ENCODE data around the gene COL4A4. TPM values are rescaled to one million over a fixed set of nuclear protein-coding genes. Genes with fewer than 3 reads are reported as not detected.

COL4A4 gene
- total and polyA plus RNA-seq, 2 donors (not counting 3 experiments of a cell fraction or from before 2014, with no cell fraction given): not detected

GRCh38 chr2:227191367-227191766, 27.4 kb upstream of the COL4A4 start:
- H3K36me3 ChIP-seq (ENCODE audit: control insufficient read depth in 2 of 2, extremely low read depth in 1 of 2, insufficient read depth in 2 of 2, low read length in 2 of 2): no peaks in the 10 kb centered on the region
- FAIRE-seq (no peak), DNase-seq (ENCODE audit: low read depth, low spot score) (no peak)
- no peak overlapping the region for H3K27ac ChIP-seq (ENCODE audit: insufficient read depth, low read depth, low read length)
- ChIA-PET CTCF (no interaction called here), POLR2A (no interaction called here)
- H3K4me2 ChIP-seq (ENCODE audit: insufficient read depth, low read length): no peak overlapping the region
- H3K9me1 ChIP-seq (replicated peaks; ENCODE audit: control insufficient read depth, extremely low read depth, insufficient read depth, low read length): no peaks in the 10 kb centered on the region
- H2AFZ ChIP-seq (ENCODE audit: low read depth, low read length): no peak overlapping the region
- H3K9me3 ChIP-seq (replicated peaks; ENCODE audit: control insufficient read depth, insufficient read depth, low read length): peaks cover 1% of the 10 kb centered on the region
- H3K79me2 ChIP-seq (ENCODE audit: control insufficient read depth, insufficient read depth, low read length): no peaks in the 10 kb centered on the region
- BruUV-seq (replicated peaks): no TSS peak
- H3K27me3 ChIP-seq (ENCODE audit: control insufficient read depth in 2 of 2, insufficient read depth in 2 of 2, low read length in 2 of 2): no peaks in the 10 kb centered on the region
- no peak overlapping the region for H3K4me3 ChIP-seq (replicated peaks in 1 of 3; ENCODE audit: insufficient read depth in 1 of 3, low read depth in 1 of 3, low read length in 3 of 3)
- no peak for TF ChIP-seq FOS (IDR thresholded peaks at IDR 0.05; ENCODE audit: borderline replicate concordance, insufficient read depth, low read length)
- TF ChIP-seq EZH2 (IDR thresholded peaks at IDR 0.05; ENCODE audit: borderline replicate concordance, low read depth, low read length, severe bottlenecking): no peak
- TF ChIP-seq MYC (IDR thresholded peaks at IDR 0.05; ENCODE audit: low read depth, low read length): no peak
- TF ChIP-seq POLR2A (IDR thresholded peaks at IDR 0.05; ENCODE audit: low read depth, low read length): no peak
- no peak for TF ChIP-seq MAX (IDR thresholded peaks at IDR 0.05; ENCODE audit: insufficient read depth, insufficient read length)
- TF ChIP-seq POLR2AphosphoS5 (IDR thresholded peaks at IDR 0.05; ENCODE audit: insufficient read depth, low read depth, low read length): no peak
- TF ChIP-seq JUN (IDR thresholded peaks at IDR 0.05; ENCODE audit: borderline replicate concordance, insufficient read depth, insufficient read length, low read depth): no peak
- dilution Hi-C loops (cut with MboI; ENCODE audit: extremely low pct_ligation_motif_present, low sequenced_read_pairs) (no loop called here), intact Hi-C loops (cut with micrococcal nuclease) (no loop called here)
- no peak overlapping the region for H3K9ac ChIP-seq (replicated peaks; ENCODE audit: extremely low read depth, insufficient read depth, low read length)
- H4K20me1 ChIP-seq (replicated peaks; ENCODE audit: control insufficient read depth, extremely low read depth, insufficient read depth, low read length): no peaks in the 10 kb centered on the region
- no peaks in the 10 kb centered on the region for H3K4me1 ChIP-seq (ENCODE audit: control insufficient read depth, extremely low read depth, insufficient read depth, low read length)

DNA sequence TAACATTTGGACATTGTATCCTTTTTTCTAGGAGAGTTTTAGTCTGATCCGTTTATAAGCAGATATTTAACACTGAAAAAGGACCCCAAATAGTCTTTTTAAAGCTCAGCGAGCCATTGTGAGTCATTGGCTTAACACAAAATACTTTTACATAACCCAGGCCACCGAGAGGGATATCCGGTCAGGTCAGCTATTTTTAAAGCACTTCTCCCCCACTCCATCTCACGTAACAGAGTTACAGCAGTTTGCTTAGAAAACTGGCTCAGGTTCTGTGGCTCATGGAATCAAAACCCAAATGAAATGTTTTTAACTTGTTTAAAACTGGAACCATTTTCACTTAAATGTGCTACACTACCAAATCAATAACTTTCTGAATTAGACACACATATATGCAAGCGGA, 24.3 kb upstream of the COL4A4 start:
- TF ChIP-seq MYC (IDR thresholded peaks at IDR 0.05; ENCODE audit: low read depth, low read length): no peak
- no peak for TF ChIP-seq GATA2 (IDR thresholded peaks at IDR 0.05; ENCODE audit: insufficient read depth, insufficient read length, low read depth, low read length)
- no peak for TF ChIP-seq FOS (IDR thresholded peaks at IDR 0.05; ENCODE audit: borderline replicate concordance, insufficient read depth, low read length)
- TF ChIP-seq CTCF (IDR thresholded peaks at IDR 0.05; ENCODE audit: extremely low read depth in 1 of 2, insufficient read depth in 1 of 2, low read depth in 1 of 2, low read length in 2 of 2): no peak
- TF ChIP-seq JUN (IDR thresholded peaks at IDR 0.05; ENCODE audit: borderline replicate concordance, insufficient read depth, insufficient read length, low read depth): no peak
- TF ChIP-seq EZH2 (IDR thresholded peaks at IDR 0.05; ENCODE audit: borderline replicate concordance, low read depth, low read length, severe bottlenecking): no peak
- TF ChIP-seq POLR2A (IDR thresholded peaks at IDR 0.05; ENCODE audit: low read depth, low read length): no peak
- TF ChIP-seq POLR2AphosphoS5 (IDR thresholded peaks at IDR 0.05; ENCODE audit: insufficient read depth, low read depth, low read length): no peak
- TF ChIP-seq MAX (IDR thresholded peaks at IDR 0.05; ENCODE audit: insufficient read depth, insufficient read length): no peak
- DNase-seq (ENCODE audit: low read depth, low spot score) (no peak), FAIRE-seq (no peak)
- Histone ChIP-seq H3K27me3 (ENCODE audit: control insufficient read depth in 2 of 2, insufficient read depth in 2 of 2, low read length in 2 of 2) (no peaks in the 10 kb centered on the region), H3K9me1 (replicated peaks; ENCODE audit: control insufficient read depth, extremely low read depth, insufficient read depth, low read length) (no peaks in the 10 kb centered on the region), H3K9me3 (replicated peaks; ENCODE audit: control insufficient read depth, insufficient read depth, low read length) (no peaks in the 10 kb centered on the region), H3K4me3 (replicated peaks in 1 of 3; ENCODE audit: insufficient read depth in 1 of 3, low read depth in 1 of 3, low read length in 3 of 3) (no peak overlapping the region), H3K27ac (ENCODE audit: insufficient read depth, low read depth, low read length) (no peak overlapping the region), H3K4me1 (ENCODE audit: control insufficient read depth, extremely low read depth, insufficient read depth, low read length) (no peaks in the 10 kb centered on the region), H3K79me2 (ENCODE audit: control insufficient read depth, insufficient read depth, low read length) (no peaks in the 10 kb centered on the region), H3K4me2 (ENCODE audit: insufficient read depth, low read length) (no peak overlapping the region), H2AFZ (ENCODE audit: low read depth, low read length) (no peak overlapping the region), H3K36me3 (ENCODE audit: control insufficient read depth in 2 of 2, extremely low read depth in 1 of 2, insufficient read depth in 2 of 2, low read length in 2 of 2) (no peaks in the 10 kb centered on the region), H4K20me1 (replicated peaks; ENCODE audit: control insufficient read depth, extremely low read depth, insufficient read depth, low read length) (no peaks in the 10 kb centered on the region), H3K9ac (replicated peaks; ENCODE audit: extremely low read depth, insufficient read depth, low read length) (no peak overlapping the region)
- ChIA-PET POLR2A (no interaction called here), CTCF (no interaction called here)
- dilution Hi-C loops (cut with MboI; ENCODE audit: extremely low pct_ligation_motif_present, low sequenced_read_pairs): no loop called here
- no TSS peak for BruUV-seq (replicated peaks)
- intact Hi-C loops (cut with micrococcal nuclease): no loop called here
